ENCODE results near the gene APLP2.
"Not testable (repeated sequence)": the region's sequence is repeated elsewhere in the genome, so short reads cannot be mapped to it uniquely, and the experiment has no call there.

Gene APLP2

DNA sequence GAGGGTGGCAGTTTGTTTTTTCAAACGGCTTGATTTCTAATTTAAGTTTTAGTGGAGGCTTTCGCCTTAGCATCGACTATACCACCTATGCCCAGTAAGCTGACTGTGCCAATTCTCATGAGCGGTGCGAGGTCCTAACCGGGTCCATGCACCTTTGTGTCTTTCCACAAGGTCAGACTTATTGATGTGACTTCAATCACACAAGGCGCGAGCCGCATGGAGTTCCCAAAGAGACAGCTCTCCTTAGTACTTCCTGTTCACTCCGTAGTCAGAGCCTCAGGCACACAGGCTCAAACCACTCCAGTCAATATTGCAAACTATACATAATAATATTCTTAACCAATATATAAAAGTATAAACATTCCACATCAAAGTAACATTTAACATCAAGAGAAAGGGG, 108.1 kb downstream of the APLP2 start:
- no peak for DNase-seq

DNA sequence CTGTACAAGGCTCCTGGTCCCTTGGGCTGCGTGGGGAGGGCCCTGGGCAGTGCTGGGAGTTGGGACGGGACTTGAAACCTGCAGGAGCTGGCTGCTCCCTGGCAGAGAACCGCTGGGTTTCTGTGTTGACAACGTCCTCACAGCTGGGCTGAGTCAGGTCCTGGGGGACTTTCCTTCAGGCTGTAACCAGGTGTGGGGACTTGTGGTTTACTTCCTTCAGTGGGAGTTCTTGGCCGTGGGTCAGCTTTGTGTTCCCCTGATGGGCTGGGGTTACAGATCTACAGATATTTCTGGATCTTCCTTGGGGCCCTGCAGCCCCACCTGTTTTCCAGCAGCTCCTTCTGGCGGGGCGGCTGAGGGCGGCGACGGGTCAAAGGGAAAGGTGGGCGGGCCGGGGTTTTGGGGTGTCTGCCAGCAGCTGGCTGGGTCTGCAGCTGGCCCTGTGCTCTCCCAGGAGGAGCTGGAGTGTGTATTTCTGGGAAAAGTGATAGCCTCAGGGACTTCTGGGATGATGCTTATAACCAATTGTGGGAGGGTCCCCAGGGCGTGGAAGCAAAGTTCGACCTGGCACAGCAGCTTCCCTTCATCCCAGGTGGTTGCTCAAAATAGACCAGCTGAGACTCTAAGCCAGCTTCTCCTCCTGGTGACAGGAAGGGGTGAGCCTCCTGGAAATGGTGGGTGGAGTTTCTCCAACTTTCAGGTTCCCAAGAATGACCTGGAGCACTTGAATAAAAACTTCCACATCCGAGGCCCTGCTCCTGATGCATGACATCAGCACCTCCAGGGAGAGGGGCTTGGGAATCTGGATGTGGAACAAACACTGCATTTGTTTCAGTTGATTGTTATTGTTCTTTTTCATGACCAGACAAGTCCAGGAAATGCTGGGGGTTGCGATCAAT, 109.0 kb downstream of the APLP2 start:
- DNase-seq: no peak

DNA sequence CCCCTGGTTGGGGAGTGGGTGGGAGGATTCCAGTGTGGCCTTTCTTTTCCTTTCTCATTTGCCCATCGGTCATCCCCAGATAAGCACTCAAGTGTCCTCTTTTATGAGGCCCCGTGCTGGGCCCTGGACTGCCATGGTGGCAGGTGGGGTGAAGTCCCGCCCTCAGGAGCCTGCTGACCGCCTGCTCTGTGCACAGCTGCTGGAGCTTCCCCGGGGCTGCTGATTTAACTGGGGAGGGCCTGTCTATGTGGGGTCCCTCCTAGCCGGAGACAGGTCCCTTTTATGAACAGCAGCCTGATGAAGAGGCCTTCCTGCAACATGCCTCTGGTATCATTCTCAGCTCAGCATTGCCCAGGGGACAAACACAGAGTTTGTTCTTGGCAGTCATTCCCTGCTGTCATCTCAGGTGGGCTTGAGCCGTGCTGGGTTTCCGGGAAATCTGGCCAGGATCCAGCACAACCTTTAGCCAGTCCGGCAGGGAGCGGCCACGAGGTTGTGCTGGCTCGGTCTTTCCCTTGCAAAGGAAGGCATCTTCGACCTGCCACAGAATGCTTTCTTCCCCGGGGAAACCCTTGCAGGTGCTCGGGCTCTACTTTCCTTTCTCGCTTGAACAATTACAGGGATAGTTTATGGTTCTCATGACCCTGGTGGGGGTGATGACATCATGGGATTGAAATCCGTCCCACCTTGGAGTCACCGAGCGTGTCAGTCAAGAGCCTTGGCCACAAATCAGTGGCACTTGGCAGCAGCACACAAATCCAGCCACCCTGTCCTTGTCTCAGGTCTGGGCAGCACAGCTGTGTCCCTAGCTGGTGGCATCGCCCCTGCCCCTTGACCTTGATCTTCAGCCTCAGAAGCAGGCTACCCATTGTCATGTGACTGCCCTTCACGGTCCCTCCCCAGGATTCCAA, 110.0 kb downstream of the APLP2 start:
- DNase-seq: no peak

DNA sequence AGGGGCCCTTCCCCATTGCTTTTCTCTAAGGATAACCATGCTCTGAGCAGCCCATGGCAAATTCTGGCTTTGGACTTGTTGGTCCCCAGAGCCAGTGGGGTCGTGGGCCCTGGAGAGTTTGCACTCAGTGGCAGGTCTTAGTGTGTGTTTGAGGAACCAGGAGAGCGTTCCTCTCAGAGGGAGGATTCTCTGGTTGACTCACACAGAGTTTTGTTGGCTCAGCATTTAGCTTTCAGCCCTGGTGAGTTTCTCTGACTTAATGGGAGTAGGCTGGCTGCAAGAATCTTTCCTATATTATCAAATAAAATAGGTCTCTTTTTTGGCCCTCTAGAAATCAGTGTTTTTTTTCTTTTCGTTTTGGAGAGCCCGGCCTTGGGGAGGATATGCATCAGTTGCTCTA, 110.8 kb downstream of the APLP2 start:
- no peak for DNase-seq

DNA sequence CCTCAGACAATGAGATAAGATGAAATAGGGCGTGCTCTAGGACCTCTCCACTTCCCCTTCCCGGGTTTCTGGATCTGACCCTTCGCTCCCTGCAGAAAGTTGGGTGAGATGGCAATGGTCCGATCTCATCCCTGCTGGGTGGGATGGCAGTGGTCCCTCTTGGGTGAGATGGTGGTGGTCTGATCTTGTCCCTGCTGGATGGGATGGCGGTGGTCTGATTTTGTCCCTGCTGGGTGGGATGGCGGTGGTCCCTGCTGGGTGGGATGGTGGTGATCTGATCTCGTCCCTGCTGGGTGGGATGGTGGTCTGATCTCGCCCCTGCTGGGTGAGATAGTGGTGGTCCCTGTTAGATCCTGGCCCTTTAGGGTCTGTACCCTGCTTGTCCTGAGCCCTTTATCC, 111.2 kb downstream of the APLP2 start:
- no peak for DNase-seq

DNA sequence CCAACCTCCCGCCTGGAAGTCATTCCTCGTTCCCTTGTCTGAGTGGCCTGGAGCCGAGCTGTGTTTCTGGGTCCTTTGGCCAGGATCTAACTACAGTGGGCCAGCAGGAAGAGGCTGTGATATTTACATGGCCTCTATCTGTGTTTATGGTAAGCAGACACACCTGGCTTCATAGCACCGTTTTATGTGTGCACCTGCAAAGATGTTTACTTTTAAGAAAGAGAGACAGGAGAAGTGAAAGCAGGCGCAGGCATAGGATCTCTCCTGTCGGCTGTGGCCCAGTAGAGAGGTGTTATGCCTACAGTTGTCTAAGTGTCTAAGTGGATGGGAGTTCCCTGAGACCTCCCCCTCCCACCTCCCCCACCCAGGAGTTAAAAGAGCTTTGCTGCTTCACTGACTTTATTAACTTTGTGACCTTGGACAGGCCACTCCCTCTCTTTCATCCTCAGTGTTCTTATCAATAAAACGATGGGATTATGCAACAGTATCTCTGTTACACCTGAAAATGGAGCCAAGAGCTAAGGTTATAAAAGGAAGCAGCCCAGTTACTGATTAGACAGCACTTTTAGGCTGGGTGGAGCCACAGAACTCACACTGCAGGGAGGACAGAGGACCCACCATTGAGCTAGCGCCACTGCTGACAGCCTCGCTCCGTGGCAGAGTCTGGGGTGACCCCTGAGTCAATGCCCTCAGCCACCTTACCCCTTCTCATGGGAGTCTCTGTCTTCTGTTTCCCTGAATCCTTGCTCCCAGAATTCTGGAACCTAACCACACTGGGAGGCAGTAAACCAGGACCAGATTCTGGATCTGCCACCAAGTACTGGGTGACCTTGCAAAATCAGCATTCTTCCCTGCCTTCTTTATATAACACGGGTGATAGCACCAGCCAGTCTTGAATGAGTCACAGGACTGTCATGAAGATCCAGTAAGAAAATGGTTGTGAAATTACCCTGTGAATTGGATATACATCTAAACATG, 111.9 kb downstream of the APLP2 start:
- no peak for DNase-seq

DNA sequence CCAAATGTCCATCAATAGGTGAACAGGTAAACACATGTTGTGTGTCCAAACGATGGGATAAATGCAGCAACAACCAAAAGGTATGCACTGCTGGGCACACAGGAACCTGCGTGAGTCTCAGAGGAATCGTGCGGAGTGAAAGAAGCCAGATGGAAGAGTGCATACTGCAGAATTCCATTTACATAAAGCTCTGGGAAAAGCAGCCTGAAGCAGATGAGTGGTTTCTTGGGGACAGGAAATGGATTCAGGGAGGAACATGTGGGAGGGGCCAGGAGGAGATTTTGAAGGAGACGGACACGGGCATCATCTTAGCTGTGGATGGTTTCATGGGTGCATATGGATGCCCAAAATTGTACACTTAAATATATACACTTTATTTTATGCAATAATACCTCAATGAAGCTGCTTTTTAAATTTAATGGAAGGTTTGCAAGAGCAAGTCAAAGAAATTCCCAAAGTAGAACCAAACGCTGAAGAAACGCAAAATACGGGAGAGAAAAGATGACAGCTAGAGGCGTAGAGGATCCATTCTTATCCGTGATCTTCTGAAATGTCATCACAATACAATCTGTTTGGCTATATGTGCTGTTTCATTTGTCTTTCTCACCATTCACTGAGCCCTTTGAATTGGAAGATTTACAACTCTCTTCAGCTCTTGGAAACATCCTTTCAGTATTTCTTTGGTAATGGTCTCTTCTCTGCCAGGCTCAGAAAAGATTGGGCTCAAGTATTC, 114.3 kb downstream of the APLP2 start:
- DNase-seq: no peak

DNA sequence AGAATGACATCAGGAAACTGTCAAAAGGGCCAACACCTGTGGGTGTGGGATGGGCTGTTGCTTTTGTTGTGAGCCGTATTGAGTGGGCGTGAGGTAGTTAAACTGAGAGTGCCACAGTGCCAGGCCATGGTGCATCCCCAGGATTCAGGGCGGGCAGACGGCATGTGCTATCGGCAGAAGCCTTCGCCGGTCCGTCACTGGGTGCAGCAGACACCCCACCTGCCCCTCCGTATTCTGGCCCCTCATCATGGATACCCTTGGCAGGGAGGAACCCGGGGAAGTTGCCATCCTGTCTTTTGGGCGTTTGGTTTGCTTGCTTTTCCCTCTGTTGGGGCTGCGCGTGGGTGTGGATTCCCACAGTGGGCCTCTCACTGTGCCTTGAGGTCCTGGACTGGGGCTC, 117.4 kb downstream of the APLP2 start:
- DNase-seq: no peak

DNA sequence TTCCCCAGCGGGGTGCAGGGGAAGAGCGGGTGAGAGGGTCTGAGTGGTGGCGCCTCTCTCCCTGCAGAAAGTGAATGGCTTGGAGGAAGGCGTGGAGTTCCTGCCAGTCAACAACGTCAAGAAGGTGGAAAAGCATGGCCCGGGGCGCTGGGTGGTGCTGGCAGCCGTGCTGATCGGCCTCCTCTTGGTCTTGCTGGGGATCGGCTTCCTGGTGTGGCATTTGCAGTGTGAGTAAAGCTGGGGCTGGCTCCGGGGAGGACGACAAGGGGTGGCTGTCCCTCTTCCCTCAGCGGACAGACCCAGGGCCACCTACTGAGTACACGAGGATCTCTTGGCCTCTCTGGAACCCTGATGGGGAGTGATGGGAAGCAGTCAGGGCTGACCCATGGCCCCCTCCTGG, 118.4 kb downstream of the APLP2 start:
- no peak for DNase-seq

DNA sequence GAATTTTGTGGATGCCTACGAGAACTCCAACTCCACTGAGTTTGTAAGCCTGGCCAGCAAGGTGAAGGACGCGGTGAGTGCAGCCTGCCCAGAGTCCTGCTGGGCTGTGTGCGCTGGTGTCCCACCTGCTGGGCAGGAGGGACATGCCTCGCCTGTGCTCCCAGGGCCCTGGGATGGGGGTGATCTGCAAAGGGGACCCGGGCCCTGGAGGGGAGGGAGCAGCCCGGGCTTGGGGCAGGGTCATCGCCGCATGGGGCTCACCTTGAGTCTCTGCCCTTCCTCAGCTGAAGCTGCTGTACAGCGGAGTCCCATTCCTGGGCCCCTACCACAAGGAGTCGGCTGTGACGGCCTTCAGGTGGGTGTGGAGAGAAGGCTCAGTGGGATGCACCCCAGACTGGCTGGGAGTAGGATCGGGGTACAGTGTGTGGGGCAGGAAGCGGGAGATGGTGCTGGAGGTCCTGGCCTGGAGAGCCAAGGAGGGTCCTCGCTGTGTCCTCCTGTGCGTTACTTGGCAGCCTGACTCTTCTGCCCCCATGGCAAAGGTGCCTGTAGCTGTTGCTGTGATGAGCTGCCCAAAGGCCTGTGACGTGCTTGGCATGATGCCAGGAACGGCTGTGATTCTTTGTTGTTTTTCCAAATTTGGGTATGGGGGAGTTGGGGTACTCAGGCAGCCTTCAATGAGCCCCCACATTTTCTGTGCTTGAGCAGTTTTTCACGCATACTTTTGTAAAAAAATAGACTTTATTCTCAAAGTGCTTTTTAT, 119.1 kb downstream of the APLP2 start:
- DNase-seq: no peak

DNA sequence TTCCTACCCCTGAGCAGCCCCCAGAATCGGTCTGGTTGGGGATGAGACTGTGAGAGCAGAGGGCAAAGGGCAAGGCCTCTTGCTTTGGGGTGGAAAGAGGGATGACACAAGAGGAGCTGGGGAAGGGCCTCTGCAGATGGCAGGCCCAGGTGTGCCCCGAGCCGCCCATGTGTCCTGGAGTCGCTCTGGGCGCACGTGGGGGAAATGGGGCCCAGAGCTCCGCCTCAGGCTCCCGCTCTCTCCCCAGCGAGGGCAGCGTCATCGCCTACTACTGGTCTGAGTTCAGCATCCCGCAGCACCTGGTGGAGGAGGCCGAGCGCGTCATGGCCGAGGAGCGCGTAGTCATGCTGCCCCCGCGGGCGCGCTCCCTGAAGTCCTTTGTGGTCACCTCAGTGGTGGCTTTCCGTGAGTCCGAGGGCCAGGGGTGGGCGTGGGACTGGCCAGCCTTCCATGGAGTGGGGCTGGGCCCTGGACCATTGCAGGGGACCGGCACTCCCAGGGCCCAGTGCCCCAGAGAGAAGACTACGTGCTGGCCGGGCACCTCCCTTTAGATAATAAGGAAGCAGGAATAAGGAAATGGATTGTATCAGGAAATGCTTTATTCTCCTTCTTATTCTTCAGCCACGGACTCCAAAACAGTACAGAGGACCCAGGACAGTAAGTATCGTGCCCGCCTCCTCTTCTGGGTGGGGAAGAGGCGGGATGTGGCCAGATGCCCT, 120.0 kb downstream of the APLP2 start:
- DNase-seq: no peak

DNA sequence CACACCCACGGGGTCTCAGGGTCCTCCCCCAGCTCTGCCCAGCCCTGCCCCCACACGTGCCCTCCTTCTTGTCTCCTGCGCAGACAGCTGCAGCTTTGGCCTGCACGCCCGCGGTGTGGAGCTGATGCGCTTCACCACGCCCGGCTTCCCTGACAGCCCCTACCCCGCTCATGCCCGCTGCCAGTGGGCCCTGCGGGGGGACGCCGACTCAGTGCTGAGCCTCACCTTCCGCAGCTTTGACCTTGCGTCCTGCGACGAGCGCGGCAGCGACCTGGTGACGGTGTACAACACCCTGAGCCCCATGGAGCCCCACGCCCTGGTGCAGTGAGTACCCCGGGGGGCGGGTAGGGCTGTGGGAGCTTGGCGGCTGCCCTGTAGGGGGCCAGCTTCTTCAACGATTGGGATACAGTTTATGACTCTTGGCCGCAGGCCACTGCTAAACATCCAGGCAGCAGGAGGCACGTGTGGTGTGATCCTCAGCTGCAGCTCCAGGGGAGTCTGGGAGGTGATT, 120.7 kb downstream of the APLP2 start:
- DNase-seq: no peak

DNA sequence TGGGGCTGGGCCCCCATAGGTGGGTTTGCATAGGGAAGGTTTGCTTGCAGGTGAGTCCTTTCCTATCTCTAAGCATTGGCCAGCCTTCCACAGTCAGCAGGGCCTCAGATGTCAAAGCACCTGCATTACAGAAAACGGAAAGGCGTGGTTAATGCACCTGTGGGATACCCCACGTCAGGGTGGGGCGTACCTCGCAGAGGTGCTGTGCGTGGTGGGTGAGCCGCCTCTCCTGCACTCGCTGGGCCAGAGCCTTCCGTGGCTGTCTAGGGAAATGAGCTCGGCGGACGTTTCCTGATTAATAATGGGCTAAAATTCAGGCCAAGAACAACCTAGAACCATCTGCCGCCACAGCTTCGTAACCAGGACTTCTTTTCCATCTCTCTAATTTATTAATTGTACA, 122.2 kb downstream of the APLP2 start:
- no peak for DNase-seq

DNA sequence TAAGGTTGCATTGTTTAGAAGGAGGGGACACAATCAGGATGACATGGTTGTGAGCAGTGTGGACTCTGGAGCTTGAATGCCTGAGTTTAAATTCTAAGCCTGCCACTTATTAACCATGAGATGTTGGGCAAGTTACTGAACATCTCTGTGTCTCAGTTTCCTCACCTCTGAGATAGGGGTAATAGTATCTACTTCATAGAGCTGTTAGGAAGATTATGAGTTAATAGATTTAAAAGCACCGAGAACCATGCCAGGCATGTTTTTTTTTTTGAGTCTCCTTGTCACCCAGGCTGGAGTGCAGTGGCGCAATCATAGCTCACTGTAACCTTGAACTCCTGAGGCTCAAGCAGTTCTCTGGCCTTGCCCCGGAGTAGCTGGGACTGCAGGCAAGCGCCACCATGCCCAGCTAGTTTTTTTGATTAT, 123.2 kb downstream of the APLP2 start:
- DNase-seq: no peak

DNA sequence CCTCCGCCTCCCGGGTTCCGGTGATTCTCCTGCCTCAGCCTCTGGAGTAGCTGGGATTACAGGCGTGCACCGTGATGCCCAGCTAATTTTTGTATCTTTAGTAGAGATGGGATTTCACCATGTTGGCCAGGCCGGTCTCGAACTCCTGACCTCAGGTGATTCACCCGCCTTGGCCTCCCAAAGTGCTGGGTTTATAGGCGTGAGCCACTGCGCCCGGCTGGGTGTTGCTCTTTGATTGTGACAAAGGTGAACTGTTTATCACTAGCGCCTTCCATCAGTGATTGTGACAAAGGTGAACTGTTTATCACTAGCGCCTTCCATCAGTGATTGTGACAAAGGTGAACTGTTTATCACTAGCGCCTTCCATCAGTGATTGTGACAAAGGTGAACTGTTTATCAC, 123.9 kb downstream of the APLP2 start:
- DNase-seq: not testable (repeated sequence)
